Smooth muscle cell (in vitro differentiated cells): ENCODE results near the gene NDUFA13. TPM values are rescaled to one million over a fixed set of nuclear protein-coding genes. Genes with fewer than 3 reads are reported as not detected.

Experiments
- DNase-seq: peaks from one replicate; lab custom pipeline; 2025; ENCODE audit not compliant: unreplicated experiment; lab: John Stamatoyannopoulos, UW
- H2AFZ ChIP-seq: fragments of 200-600 bp; sonication (generic); 2 replicates; pipeline ENCODE4 v1.6.0; 2016; ENCODE audit warnings: antibody characterized with exemption, low read depth, mild to moderate bottlenecking
- H3F3A ChIP-seq: fragments of 200-600 bp; sonication (generic); 2 replicates; pipeline ENCODE4 v1.6.0; 2017; ENCODE audit warnings: antibody characterized with exemption, low read depth
- H3K27ac ChIP-seq: fragments of 200-600 bp; sonication (generic); 2 replicates; pipeline ENCODE4 v1.5.1; 2016; ENCODE audit warnings: low read depth, mild to moderate bottlenecking
- H3K27me3 ChIP-seq: fragments of 200-600 bp; sonication (generic); 2 replicates; pipeline ENCODE4 v1.6.1; 2016; ENCODE audit warnings: low read depth, mild to moderate bottlenecking
- H3K36me3 ChIP-seq: fragments of 200-600 bp; sonication (generic); 2 replicates; pipeline ENCODE4 v1.5.1; 2016; ENCODE audit warnings: low read depth
- H3K4me1 ChIP-seq: fragments of 200-600 bp; sonication (generic); 2 replicates; pipeline ENCODE4 v1.5.1; 2016; ENCODE audit warnings: low read depth
- H3K4me2 ChIP-seq: fragments of 200-600 bp; sonication (generic); 2 replicates; pipeline ENCODE4 v1.6.0; 2016; ENCODE audit warnings: mild to moderate bottlenecking
- H3K4me3 ChIP-seq: fragments of 200-600 bp; sonication (generic); 2 replicates; pipeline ENCODE4 v1.5.1; 2016; ENCODE audit warnings: mild to moderate bottlenecking
- H3K79me2 ChIP-seq: fragments of 200-600 bp; sonication (generic); 2 replicates; pipeline ENCODE4 v1.6.0; 2016; ENCODE audit warnings: low read depth, mild to moderate bottlenecking
- H3K9ac ChIP-seq: fragments of 200-600 bp; sonication (generic); 2 replicates; pipeline ENCODE4 v1.6.0; 2016; ENCODE audit warnings: low read depth
- H3K9me3 ChIP-seq: fragments of 200-600 bp; sonication (generic); replicated peaks from 2 replicates; pipeline ENCODE4 v1.5.1; 2016; ENCODE audit warnings: low read depth
- H4K20me1 ChIP-seq: fragments of 200-600 bp; sonication (generic); 2 replicates; pipeline ENCODE4 v1.6.0; 2016; ENCODE audit warnings: low read depth
- CTCF ChIP-seq: fragments of 200-600 bp; sonication (generic); IDR thresholded peaks from 2 replicates; pipeline ENCODE4 v1.5.1; 2017; ENCODE audit warnings: borderline replicate concordance, mild to moderate bottlenecking, antibody characterized with exemption; ENCODE audit not compliant: insufficient read depth, poor library complexity, severe bottlenecking
- WGBS: methylation state at CpG from one replicate; pipeline ENCODE4 v1.1.7; 2016; ENCODE audit warnings: low lambda C conversion rate; 5-methylcytosine and 5-hydroxymethylcytosine counted together
- polyA plus RNA-seq: library from polyadenylated mRNA; unstranded; fragments of >200 nt; fragmentation: Nextera tagmentation; extraction: Ambion mirVana; gene quantifications from 2 replicates; pipeline ENCODE4 v1.2.1, GENCODE V29; 2016
- total RNA-seq: library from RNA; depleted of rRNA; stranded (reverse); fragments of >200 nt; gene quantifications from 2 replicates; pipeline ENCODE4 v1.2.3, GENCODE V29; 2014

NDUFA13 gene
- total and polyA plus RNA-seq, 2 experiments from 2014 or later = 42.3 to 559 TPM

DNA sequence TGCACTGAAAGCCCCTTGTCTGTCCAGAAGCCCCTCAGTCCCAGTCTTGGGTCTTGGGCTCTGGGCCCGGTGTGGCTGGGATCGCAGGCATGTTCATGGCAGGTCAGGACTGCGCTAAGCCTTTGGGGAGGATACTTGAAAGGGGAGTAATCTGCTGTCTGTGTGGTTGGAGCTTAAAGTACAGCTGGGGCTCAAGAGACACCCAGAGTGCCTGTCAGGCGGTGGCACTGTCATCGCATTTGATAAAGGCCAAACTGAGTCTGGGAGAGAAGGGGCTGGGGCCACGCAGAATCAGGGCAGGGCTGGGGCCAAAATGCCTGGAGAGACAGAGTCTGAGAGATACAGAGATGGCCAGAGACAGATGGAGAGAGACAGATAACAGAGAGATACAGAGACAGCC, 17.8 kb downstream of the NDUFA13 start:
- no peaks in the 10 kb centered on the region for H3K36me3 ChIP-seq
- no peak for DNase-seq
- no peaks in the 10 kb centered on the region for H4K20me1 ChIP-seq
- no peak overlapping the region for H3K9ac ChIP-seq
- no peaks in the 10 kb centered on the region for H3F3A ChIP-seq
- peak overlapping the region; percentile 35 for H3K27ac ChIP-seq
- H3K79me2 ChIP-seq = no peaks in the 10 kb centered on the region
- H3K9me3 ChIP-seq = no peaks in the 10 kb centered on the region
- H3K4me1 ChIP-seq = peaks cover 4% of the 10 kb centered on the region
- H3K4me3 ChIP-seq = no peak overlapping the region
- H3K27me3 ChIP-seq = no peaks in the 10 kb centered on the region
- TF ChIP-seq CTCF = no peak
- peak overlapping the region; percentile 14 for H3K4me2 ChIP-seq
- no peak overlapping the region for H2AFZ ChIP-seq
- 26% methylated on average over 6 of the region's 6 CpGs for WGBS

- Histone ChIP-seq H3F3A (no peaks in the 10 kb centered on the region), H3K4me1 (peaks cover 4% of the 10 kb centered on the region), H3K4me3 (no peak overlapping the region), H3K9me3 (no peaks in the 10 kb centered on the region), H3K9ac (no peak overlapping the region), H2AFZ (no peak overlapping the region), H4K20me1 (no peaks in the 10 kb centered on the region), H3K79me2 (no peaks in the 10 kb centered on the region), H3K27ac (no peak overlapping the region), H3K27me3 (no peaks in the 10 kb centered on the region), H3K4me2 (no peak overlapping the region), H3K36me3 (no peaks in the 10 kb centered on the region)
- no peak for TF ChIP-seq CTCF
- WGBS = 86% methylated on average over 25 of the region's 27 CpGs
- no peak for DNase-seq
These were observed 18.7 kb downstream of the NDUFA13 start for GRCh38 chr19:19534556-19535265.

DNA sequence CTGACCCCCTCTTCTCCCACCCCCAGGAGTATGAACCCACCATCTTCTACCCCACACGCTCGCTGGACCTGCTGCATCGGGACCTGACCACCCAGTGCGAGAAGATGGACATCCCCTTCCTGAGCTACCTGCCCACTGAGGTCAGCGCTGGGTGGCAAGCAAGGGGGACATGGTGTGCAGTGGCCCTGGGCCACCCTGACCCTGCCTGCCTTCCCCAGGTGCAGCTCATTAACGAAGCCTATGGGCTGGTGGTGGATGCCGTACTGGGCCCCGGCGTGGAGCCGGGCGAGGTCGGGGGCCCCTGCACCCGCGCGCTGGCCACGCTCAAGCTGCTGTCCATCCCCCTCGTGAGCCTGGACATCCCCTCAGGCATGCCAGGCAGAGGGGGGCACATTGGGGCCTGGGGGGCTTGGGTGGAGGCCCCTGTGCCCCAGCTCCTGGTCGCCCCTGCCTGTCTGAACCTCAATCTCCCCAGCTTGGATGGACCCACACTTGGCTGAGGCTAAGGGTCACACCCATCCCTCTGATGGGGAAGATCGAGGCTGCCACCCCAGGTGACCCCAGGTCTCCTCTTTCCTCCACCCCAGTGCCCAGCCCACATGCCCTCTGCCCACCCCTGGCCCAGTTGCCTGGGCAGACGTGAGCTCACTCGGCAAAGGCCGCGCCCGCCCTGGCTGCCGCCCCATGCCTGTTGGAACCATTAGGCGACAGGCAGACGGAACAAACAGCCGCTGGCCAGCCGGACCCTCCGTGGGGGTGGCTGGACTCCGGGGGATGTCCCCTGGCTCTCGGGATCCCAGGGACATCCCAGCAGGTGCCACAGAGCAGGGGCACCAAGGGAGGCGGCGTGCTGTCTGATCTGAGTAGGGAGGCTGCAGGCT, 19.5 kb downstream of the NDUFA13 start:
- Histone ChIP-seq H3K4me3 (no peak overlapping the region), H3K79me2 (no peaks in the 10 kb centered on the region), H3K27me3 (no peaks in the 10 kb centered on the region), H3K4me1 (peaks cover 4% of the 10 kb centered on the region), H3K27ac (no peak overlapping the region), H3K9ac (no peak overlapping the region), H3K9me3 (no peaks in the 10 kb centered on the region), H2AFZ (no peak overlapping the region), H3F3A (no peaks in the 10 kb centered on the region), H4K20me1 (no peaks in the 10 kb centered on the region), H3K4me2 (no peak overlapping the region), H3K36me3 (no peaks in the 10 kb centered on the region)
- TF ChIP-seq CTCF = no peak
- no peak for DNase-seq
- WGBS = 97% methylated on average over 34 of the region's 34 CpGs
